ENCODE results near the gene PGM1. TPM values are rescaled to one million over a fixed set of nuclear protein-coding genes. Genes with fewer than 3 reads are reported as not detected.
A peak's percentile ranks its signal among the peaks of the same experiment; 100 is the strongest.

PGM1 gene
- total RNA-seq, 1 experiment from 2014 or later: 54.6 TPM

GRCh38 chr1:63679076-63679475 lies 85.9 kb downstream of the PGM1 start:
- BruUV-seq (replicated peaks): no TSS peak
- intact Hi-C loops (cut with micrococcal nuclease): no loop called here

GRCh38 chr1:63679589-63679988 lies 86.4 kb downstream of the PGM1 start:
- ATAC-seq: no peak
- H3K4me1 ChIP-seq (ENCODE audit: control insufficient read depth in 1 of 2, insufficient read depth in 2 of 2, low read length in 2 of 2): peaks cover 6 to 8% of the 10 kb centered on the region in 2 experiments; a peak in 3 of 4 replicates
- no peaks in the 10 kb centered on the region for H3K9me2 ChIP-seq (ENCODE audit: insufficient read depth)
- H3K27me3 ChIP-seq (ENCODE audit: insufficient read depth, low read length): no peaks in the 10 kb centered on the region
- H3K4me3 ChIP-seq (replicated peaks in 1 of 2; ENCODE audit: low read depth in 1 of 2, low read length in 2 of 2): no peak overlapping the region
- no peak overlapping the region for H3K27ac ChIP-seq (ENCODE audit: low read depth, low read length)
- H2AFZ ChIP-seq (ENCODE audit: low read depth, low read length, poor library complexity, severe bottlenecking): no peak overlapping the region
- H3K36me3 ChIP-seq (ENCODE audit: control insufficient read depth in 1 of 2, insufficient read depth in 2 of 2, low read length in 2 of 2): no peaks in the 10 kb centered on the region
- BruUV-seq (replicated peaks): no TSS peak
- TF ChIP-seq ZNF274 (IDR thresholded peaks at IDR 0.05; ENCODE audit: low read depth, low read length): peak; percentile 36
- TF ChIP-seq YY1 (IDR thresholded peaks at IDR 0.05; ENCODE audit: extremely low read depth, insufficient replicate concordance, low read depth, low read length): no peak
- intact Hi-C loops (cut with micrococcal nuclease): no loop called here
- CTCF ChIA-PET: no interaction called here
- no peak overlapping the region for H3K4me2 ChIP-seq (ENCODE audit: low read length)
- POLR2A ChIA-PET: no interaction called here
- DNase-seq (ENCODE audit: low read depth, low spot score): no peak
- no peaks in the 10 kb centered on the region for H3K9me3 ChIP-seq (ENCODE audit: control insufficient read depth in 1 of 2, insufficient read depth in 1 of 2, low read depth in 1 of 2, low read length in 2 of 2)
- H3K79me2 ChIP-seq (ENCODE audit: insufficient read depth, low read length): no peaks in the 10 kb centered on the region
- RAD21 ChIA-PET (ENCODE audit: low non-redundant PET in 1 of 2, low total read pairs in 2 of 2, uncharacterized antibody in 2 of 2, unreplicated experiment in 2 of 2): no interaction called here
- H4K20me1 ChIP-seq (ENCODE audit: insufficient read depth): no peaks in the 10 kb centered on the region
- no peak overlapping the region for H3K9ac ChIP-seq (ENCODE audit: low read length)

More at GRCh38 chr1:63679076-63679475, 85.9 kb downstream of the PGM1 start:
- no peak for ATAC-seq
- ChIA-PET CTCF (no interaction called here), POLR2A (no interaction called here), RAD21 (ENCODE audit: low non-redundant PET in 1 of 2, low total read pairs in 2 of 2, uncharacterized antibody in 2 of 2, unreplicated experiment in 2 of 2) (no interaction called here)
- Histone ChIP-seq H3K9me3 (ENCODE audit: control insufficient read depth in 1 of 2, insufficient read depth in 1 of 2, low read depth in 1 of 2, low read length in 2 of 2) (no peaks in the 10 kb centered on the region), H3K27ac (ENCODE audit: low read depth, low read length) (no peak overlapping the region), H3K4me2 (ENCODE audit: low read length) (no peak overlapping the region), H3K27me3 (ENCODE audit: insufficient read depth, low read length) (no peaks in the 10 kb centered on the region), H2AFZ (ENCODE audit: low read depth, low read length, poor library complexity, severe bottlenecking) (no peak overlapping the region), H3K36me3 (ENCODE audit: control insufficient read depth in 1 of 2, insufficient read depth in 2 of 2, low read length in 2 of 2) (no peaks in the 10 kb centered on the region), H3K79me2 (ENCODE audit: insufficient read depth, low read length) (no peaks in the 10 kb centered on the region), H3K9ac (ENCODE audit: low read length) (no peak overlapping the region), H3K9me2 (ENCODE audit: insufficient read depth) (no peaks in the 10 kb centered on the region), H3K4me3 (replicated peaks in 1 of 2; ENCODE audit: low read depth in 1 of 2, low read length in 2 of 2) (no peak overlapping the region), H4K20me1 (ENCODE audit: insufficient read depth) (no peaks in the 10 kb centered on the region), H3K4me1 (ENCODE audit: control insufficient read depth in 1 of 2, insufficient read depth in 2 of 2, low read length in 2 of 2) (peaks cover 7 to 13% of the 10 kb centered on the region in 2 experiments; a peak in 3 of 4 replicates)
- TF ChIP-seq EZH2phosphoT487 (IDR thresholded peaks at IDR 0.05; ENCODE audit: borderline replicate concordance) (no peak), ELF1 (IDR thresholded peaks at IDR 0.05; ENCODE audit: borderline replicate concordance, low read depth) (no peak), POLR2A (IDR thresholded peaks at IDR 0.05; ENCODE audit: borderline replicate concordance, extremely low read depth, insufficient read depth, insufficient read length) (no peak), JUND (IDR thresholded peaks at IDR 0.05) (no peak), ZNF274 (IDR thresholded peaks at IDR 0.05; ENCODE audit: low read depth, low read length) (no peak), ZFX (IDR thresholded peaks at IDR 0.05) (no peak)
- no peak for DNase-seq (ENCODE audit: low read depth, low spot score)

Measured in HCT116 (cell line).